NK-92 (cell line): Measurements from ENCODE around the gene NCMAP.

ENCODE experiments used
- DNase-seq: peaks from one replicate; lab custom pipeline; 2025; ENCODE audit not compliant: unreplicated experiment; lab: John Stamatoyannopoulos, UW

NCMAP gene

GRCh38 chr1:24570265-24571125 lies 14.6 kb downstream of the NCMAP start:
- no peak for DNase-seq

- DNase-seq: no peak
Measured at GRCh38 chr1:24572301-24572700, 16.4 kb downstream of the NCMAP start.

GRCh38 chr1:24575905-24576587 lies 20.2 kb downstream of the NCMAP start:
- DNase-seq: no peak

- no peak for DNase-seq
Measured at GRCh38 chr1:24578846-24579245, 23.0 kb downstream of the NCMAP start.

GRCh38 chr1:24580756-24581155 lies 24.9 kb downstream of the NCMAP start:
- no peak for DNase-seq

- no peak for DNase-seq
Measured at GRCh38 chr1:24584171-24584647, 28.3 kb downstream of the NCMAP start.

- no peak for DNase-seq
Measured at GRCh38 chr1:24586119-24586518, 30.2 kb downstream of the NCMAP start.

GRCh38 chr1:24586970-24587820 lies 31.3 kb downstream of the NCMAP start:
- no peak for DNase-seq

GRCh38 chr1:24588573-24588972 lies 32.7 kb downstream of the NCMAP start:
- DNase-seq: no peak

GRCh38 chr1:24589200-24589599 lies 33.3 kb downstream of the NCMAP start:
- DNase-seq: no peak

GRCh38 chr1:24591781-24592180 lies 35.9 kb downstream of the NCMAP start:
- no peak for DNase-seq

- DNase-seq: no peak
Measured at GRCh38 chr1:24594328-24594598, 38.4 kb downstream of the NCMAP start.

- no peak for DNase-seq
Measured at GRCh38 chr1:24596401-24596880, 40.6 kb downstream of the NCMAP start.

- no peak for DNase-seq
Measured at GRCh38 chr1:24599265-24599664, 43.4 kb downstream of the NCMAP start.

GRCh38 chr1:24600551-24600950 lies 44.7 kb downstream of the NCMAP start:
- no peak for DNase-seq

- DNase-seq: no peak
Measured at GRCh38 chr1:24605534-24606295, 49.8 kb downstream of the NCMAP start.

GRCh38 chr1:24606296-24606605 lies 50.4 kb downstream of the NCMAP start:
- DNase-seq: no peak

GRCh38 chr1:24606621-24607020 lies 50.7 kb downstream of the NCMAP start:
- no peak for DNase-seq

GRCh38 chr1:24609949-24610517 lies 54.1 kb downstream of the NCMAP start:
- no peak for DNase-seq

GRCh38 chr1:24619376-24619775 lies 63.5 kb downstream of the NCMAP start:
- no peak for DNase-seq

- no peak for DNase-seq
Measured at GRCh38 chr1:24620678-24621077, 64.8 kb downstream of the NCMAP start.
